Muscle layer of duodenum (tissue), 2 donors: Measurements from ENCODE around the gene ATP2C2.

Experiments
- H3K27ac ChIP-seq: one replicate; pipeline ENCODE4 v1.7.0; 2013; ENCODE audit warnings: mild to moderate bottlenecking, low read length
- H3K27me3 ChIP-seq: one replicate; pipeline ENCODE4 v1.7.0; 2013; ENCODE audit warnings: low read depth, mild to moderate bottlenecking, control low read depth, low read length
- H3K36me3 ChIP-seq, 2 donors: one replicate each; pipeline ENCODE4 v1.7.0; 2013; ENCODE audit warnings: low read length in 2 of 2, control low read depth in 1 of 2, mild to moderate bottlenecking in 1 of 2; ENCODE audit not compliant: insufficient read depth in 2 of 2, control insufficient read depth in 1 of 2
- H3K4me1 ChIP-seq, 2 donors: one replicate each; pipeline ENCODE4 v1.7.0; 2013; ENCODE audit warnings: low read length in 2 of 2, mild to moderate bottlenecking in 2 of 2, control low read depth in 1 of 2, moderate library complexity in 1 of 2; ENCODE audit not compliant: insufficient read depth in 2 of 2, control insufficient read depth in 1 of 2
- H3K4me3 ChIP-seq, 2 donors: one replicate each; pipeline ENCODE4 v1.7.0; 2013; ENCODE audit warnings: low read length in 2 of 2, low read depth in 1 of 2, mild to moderate bottlenecking in 1 of 2
- H3K9me3 ChIP-seq, 2 donors: one replicate each; pipeline ENCODE4 v1.7.0; 2013; ENCODE audit warnings: low read length in 2 of 2, control low read depth in 1 of 2, mild to moderate bottlenecking in 1 of 2; ENCODE audit not compliant: control insufficient read depth in 1 of 2
- donor health status: healthy.

Gene ATP2C2

DNA sequence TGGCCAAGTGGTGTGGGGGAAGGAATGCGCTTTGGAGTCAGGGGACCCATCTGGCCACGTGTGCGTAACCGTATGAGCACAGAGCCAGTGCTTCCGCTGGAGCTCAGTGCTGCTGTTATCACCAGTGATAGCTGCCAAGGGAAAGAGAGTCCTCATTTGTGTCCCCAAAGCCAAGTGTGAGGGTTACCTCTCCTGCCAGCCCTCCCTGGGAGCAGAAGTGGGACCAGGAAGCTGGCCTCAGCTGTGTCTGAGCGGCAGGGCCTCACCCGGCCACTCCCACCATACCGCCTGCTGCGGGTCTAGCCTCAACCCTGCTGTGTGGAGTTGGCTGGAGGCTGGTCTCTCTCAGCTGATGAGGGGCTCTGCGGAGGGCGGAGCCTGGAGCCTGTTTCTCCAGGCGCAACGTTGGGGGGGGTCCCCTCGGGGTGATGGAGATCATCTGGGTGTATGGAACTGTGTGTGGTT, 91.6 kb downstream of the ATP2C2 start:
- Histone ChIP-seq H3K4me3 (no peak overlapping the region), H3K27me3 (no peaks in the 10 kb centered on the region), H3K36me3 (peaks cover 5 to 11% of the 10 kb centered on the region in 2 donors), H3K27ac (no peak overlapping the region), H3K9me3 (no peaks in the 10 kb centered on the region), H3K4me1 (no peaks in the 10 kb centered on the region)

DNA sequence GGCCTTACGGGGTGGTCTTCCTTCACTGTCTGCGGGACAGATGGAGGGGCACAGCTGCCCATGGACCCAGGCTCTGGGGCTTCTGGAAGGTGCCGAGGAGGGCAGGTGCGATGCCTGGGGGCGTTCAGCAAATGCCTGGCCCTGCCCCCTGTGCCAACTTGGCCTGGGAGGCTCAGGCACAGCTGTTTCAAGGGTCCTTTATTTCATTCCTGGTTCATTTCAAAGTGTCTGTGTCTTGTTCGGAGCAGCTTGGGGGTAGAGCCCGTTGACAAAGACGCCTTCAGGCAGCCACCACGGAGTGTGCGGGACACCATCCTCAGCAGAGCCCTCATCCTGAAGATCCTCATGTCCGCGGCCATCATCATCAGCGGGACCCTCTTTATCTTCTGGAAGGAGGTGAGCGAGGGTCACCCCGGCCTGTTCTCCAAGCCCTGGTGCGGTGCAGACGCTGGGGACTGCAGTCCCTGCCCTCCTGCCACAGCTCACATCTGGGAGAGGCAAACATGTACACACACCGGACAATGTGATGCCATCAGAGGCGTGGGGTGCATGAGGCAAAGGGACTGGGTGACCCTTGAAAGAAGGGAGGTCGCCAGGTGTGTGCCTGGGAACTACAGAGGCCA, 92.2 kb downstream of the ATP2C2 start:
- no peaks in the 10 kb centered on the region for H3K27me3 ChIP-seq
- no peak overlapping the region for H3K4me3 ChIP-seq
- H3K36me3 ChIP-seq = peaks cover 5 to 11% of the 10 kb centered on the region in 2 donors
- no peak overlapping the region for H3K27ac ChIP-seq
- no peaks in the 10 kb centered on the region for H3K9me3 ChIP-seq
- no peaks in the 10 kb centered on the region for H3K4me1 ChIP-seq

DNA sequence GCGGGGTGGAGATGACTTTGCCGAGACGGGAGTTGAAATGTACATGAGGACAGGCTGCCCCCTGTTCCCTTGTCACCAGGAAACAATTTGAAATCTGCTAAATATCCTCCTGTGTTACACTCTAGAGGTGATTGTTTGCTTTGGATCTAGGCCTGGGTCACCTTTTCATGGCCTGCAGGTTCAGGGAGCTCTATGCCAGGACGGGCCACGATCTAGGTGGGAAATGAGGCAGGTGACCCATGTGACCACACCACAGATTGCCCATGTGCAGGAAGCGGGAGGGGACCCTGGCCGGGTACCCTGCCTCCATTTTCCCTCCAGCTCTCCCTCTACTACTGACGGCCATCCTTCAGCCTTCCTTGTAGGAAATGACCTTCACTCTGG, 92.7 kb downstream of the ATP2C2 start:
- Histone ChIP-seq H3K27me3 (no peaks in the 10 kb centered on the region), H3K4me3 (no peak overlapping the region), H3K27ac (no peak overlapping the region), H3K36me3 (peaks cover 5 to 11% of the 10 kb centered on the region in 2 donors), H3K4me1 (no peaks in the 10 kb centered on the region), H3K9me3 (no peaks in the 10 kb centered on the region)

DNA sequence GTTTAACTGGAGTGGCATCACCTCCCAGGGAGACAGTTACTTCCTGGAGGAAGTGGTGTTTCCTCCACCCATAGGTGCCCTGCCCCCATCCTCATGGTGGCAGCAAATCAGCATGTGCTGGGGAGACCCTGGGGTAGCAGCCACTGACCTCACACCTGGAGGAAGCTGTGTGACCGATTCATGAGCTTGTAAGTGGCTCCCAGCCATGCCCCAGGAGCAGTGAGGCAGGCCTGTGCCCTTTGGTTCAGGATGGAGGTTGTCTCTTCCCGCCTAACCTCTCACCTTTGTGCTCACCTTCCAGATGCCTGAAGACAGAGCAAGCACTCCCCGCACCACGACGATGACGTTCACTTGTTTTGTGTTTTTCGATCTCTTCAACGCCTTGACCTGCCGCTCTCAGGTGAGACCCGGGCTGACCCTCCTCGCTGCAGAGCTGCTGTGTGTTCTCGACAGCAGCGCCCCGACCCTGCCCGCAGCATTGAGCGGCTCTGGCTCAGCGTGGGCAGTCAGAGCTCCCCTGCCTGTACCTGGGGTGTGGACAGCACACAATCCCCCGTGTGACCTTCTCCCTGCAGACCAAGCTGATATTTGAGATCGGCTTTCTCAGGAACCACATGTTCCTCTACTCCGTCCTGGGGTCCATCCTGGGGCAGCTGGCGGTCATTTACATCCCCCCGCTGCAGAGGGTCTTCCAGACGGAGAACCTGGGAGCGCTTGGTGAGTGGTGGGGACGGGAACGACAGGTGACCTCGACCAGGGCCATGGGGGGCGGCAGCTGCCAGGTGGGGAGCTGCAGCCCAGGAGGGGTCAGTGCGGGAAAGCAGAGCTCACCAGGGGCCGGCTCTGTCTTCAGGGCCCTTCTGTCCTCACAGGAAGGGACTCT, 93.3 kb downstream of the ATP2C2 start:
- no peaks in the 10 kb centered on the region for H3K27me3 ChIP-seq
- no peak overlapping the region for H3K4me3 ChIP-seq
- H3K9me3 ChIP-seq = peaks cover 0 to 1% of the 10 kb centered on the region in 2 donors
- no peak overlapping the region for H3K27ac ChIP-seq
- peaks cover 5 to 12% of the 10 kb centered on the region in 2 donors for H3K36me3 ChIP-seq
- H3K4me1 ChIP-seq = no peaks in the 10 kb centered on the region

DNA sequence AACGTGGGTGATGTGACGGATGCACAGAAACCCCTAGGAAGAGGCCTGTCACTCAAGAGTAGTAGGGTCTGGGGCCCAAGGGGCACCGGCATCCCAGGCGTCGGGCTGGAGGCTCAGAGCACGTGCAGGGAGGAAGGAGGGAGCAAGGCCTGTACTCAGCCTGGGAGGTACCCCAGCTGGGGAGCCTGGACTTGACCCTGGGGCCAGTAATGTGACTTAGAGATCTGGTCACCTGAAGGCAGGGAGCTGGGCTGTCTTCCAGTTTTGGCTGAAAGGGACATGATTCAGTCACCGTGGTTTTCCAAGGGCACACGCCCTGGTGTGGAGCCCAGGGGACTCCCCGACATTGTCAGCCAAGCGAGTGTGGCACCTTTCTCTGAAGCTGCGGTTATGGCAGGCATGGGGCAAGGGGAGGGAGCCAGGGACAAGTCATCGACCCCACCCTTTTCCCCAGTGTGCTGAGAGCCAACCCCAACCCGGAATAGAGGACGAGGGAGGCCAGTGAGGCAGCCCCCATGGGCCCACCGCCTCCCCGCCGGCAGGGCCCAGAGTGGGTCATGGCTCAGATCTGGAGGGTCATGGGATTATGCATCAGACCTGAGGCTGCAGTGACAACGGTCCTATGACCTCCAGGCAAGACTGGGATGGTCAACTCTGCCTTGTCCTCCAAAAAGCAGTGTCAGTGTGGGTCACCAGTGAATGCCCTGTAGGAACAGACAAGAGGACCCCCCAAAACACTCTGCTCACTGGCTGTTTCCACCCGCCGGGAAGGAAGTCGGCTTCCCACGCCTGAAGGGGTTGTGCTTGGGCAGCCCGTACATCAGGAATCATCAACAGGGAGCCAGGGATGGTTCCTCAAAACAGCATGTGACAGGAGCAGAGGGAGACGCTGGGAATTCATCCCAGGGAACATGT, 94.2 kb downstream of the ATP2C2 start:
- H3K27ac ChIP-seq = no peak overlapping the region
- H3K4me3 ChIP-seq = no peak overlapping the region
- H3K36me3 ChIP-seq = peaks cover 11 to 21% of the 10 kb centered on the region in 2 donors
- no peaks in the 10 kb centered on the region for H3K4me1 ChIP-seq
- H3K9me3 ChIP-seq = peaks cover 8% of the 10 kb centered on the region in 2 donors
- H3K27me3 ChIP-seq = no peaks in the 10 kb centered on the region

DNA sequence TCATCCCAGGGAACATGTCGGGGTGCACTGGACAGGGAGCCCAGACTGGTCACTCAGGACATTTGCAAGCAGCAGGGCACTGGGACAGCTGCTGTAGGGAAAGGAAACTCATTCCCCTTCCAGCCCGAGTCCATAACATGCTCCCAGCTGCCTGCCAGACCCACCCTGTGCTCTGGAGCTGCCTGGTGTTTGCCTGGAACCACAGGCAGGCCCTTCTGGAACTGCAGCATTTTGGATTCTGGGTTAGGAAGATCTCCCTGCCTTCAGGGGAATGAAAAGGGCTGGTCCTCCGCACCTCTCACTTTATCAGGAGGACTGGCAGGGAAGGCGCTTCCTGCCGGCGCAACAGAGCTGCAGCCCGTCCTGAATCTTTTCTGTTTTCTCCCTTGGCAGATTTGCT, 94.9 kb downstream of the ATP2C2 start:
- H3K27ac ChIP-seq = no peak overlapping the region
- no peaks in the 10 kb centered on the region for H3K4me1 ChIP-seq
- H3K9me3 ChIP-seq = peaks cover 12 to 13% of the 10 kb centered on the region in 2 donors
- peaks cover 16 to 27% of the 10 kb centered on the region in 2 donors for H3K36me3 ChIP-seq
- H3K4me3 ChIP-seq = no peak overlapping the region
- no peaks in the 10 kb centered on the region for H3K27me3 ChIP-seq

DNA sequence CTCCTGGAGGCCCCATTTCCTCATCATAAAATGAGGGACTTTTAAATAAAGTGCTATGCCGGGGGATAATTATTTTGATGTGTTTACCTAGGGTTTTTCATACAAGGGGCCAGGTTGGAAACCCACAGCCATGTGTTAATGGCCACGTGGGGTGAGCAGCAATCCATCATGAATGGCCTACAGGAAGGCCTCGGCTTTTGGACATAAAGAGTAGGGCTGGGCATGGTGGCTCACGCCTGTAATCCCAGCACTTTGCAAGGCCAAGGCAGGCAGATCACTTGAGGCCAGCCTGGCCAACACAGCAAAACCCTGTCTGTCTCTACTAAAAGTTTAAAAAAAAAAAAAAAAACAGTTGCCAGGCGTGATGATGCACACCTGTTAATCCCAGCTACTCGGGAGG, 95.8 kb downstream of the ATP2C2 start:
- peaks cover 12 to 13% of the 10 kb centered on the region in 2 donors for H3K9me3 ChIP-seq
- H3K4me1 ChIP-seq = no peaks in the 10 kb centered on the region
- H3K36me3 ChIP-seq = peaks cover 16 to 32% of the 10 kb centered on the region in 2 donors
- H3K4me3 ChIP-seq = no peak overlapping the region
- H3K27me3 ChIP-seq = no peaks in the 10 kb centered on the region
- no peak overlapping the region for H3K27ac ChIP-seq

DNA sequence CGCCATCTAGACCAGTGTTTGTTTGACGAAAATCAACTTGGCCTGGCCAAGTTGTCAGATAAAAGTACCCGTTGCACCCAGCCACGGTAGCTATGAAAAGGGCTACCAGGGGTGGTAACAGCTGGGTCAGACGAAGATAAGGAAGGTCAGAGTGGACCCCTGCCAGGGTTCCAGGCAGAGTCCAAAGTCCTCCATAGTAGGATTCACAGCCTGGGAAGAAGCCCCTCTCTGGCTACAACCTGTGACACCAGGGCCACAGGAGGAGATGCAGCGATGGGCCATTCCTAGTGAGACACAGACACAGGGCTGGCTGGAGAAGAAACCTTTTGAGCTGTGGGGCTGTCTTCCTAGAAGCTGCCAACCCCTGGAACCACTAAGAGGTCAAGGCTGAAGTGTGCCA, 96.8 kb downstream of the ATP2C2 start:
- H3K4me3 ChIP-seq = no peak overlapping the region
- H3K27ac ChIP-seq = no peak overlapping the region
- no peaks in the 10 kb centered on the region for H3K27me3 ChIP-seq
- H3K4me1 ChIP-seq = no peaks in the 10 kb centered on the region
- H3K36me3 ChIP-seq = peaks cover 16 to 33% of the 10 kb centered on the region in 2 donors
- peaks cover 12 to 13% of the 10 kb centered on the region in 2 donors for H3K9me3 ChIP-seq

DNA sequence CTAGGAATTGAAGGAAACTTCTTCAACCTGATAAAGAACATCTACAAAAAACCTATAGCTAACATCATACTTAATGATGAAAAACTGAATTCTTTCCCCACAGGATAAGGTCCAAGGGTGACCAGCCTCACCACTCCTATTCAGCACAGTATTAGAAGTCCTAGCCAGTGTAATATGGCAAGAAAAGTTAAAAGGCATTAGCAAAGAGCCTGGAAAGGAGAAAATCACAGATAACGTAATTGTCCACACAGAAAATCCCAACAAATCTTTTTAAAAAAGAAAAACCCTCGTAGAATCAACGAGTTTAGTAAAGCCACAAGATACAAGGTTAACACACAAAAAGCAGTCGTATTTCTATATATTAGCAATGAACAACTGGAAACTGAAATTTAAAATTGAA, 98.4 kb downstream of the ATP2C2 start:
- Histone ChIP-seq H3K9me3 (peaks cover 12 to 13% of the 10 kb centered on the region in 2 donors), H3K4me3 (no peak overlapping the region), H3K27ac (no peak overlapping the region), H3K4me1 (no peaks in the 10 kb centered on the region), H3K36me3 (peaks cover 16 to 28% of the 10 kb centered on the region in 2 donors), H3K27me3 (no peaks in the 10 kb centered on the region)

DNA sequence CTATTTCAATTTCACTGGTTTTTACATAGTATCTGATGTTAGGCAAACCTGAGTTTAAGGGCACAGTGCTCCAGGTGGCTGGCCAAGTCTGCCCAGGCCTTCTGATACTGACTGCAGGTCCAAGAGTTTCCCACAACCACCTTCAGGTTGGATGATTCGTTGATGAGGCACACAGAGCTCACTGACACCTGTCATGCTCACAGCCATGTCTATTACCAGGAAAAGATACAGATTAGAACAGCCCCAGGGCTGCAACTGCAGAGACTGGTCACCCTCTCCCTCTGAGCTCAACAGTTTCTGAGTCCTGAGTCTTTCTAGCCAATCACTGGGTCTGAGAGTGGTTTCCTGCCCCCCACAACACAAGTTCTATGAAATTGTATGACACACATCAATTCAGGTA, 98.9 kb downstream of the ATP2C2 start:
- Histone ChIP-seq H3K4me3 (peak overlapping the region; percentile 0 to 4), H3K36me3 (peaks cover 16 to 25% of the 10 kb centered on the region in 2 donors), H3K9me3 (peaks cover 12 to 13% of the 10 kb centered on the region in 2 donors), H3K27me3 (no peaks in the 10 kb centered on the region), H3K4me1 (no peaks in the 10 kb centered on the region), H3K27ac (no peak overlapping the region)

DNA sequence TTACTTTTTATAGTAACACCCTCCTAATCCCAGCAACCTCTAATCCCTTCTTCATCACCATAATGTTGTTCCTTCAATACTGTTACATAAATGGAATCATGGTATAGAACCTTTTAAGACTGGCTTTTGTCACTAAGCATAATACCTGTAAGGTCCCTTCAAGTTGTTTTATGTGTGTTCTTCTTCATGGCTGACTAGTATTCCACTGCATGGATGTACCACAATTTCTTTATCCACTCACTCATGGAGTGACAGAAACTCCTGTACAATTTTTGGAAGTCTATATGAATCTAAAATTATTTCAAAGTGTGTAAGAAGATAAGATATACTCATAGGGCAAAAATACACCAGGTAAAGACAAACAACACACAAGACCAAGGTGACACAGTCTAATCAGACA, 99.4 kb downstream of the ATP2C2 start:
- Histone ChIP-seq H3K4me3 (peak overlapping the region; percentile 0 to 4), H3K4me1 (no peaks in the 10 kb centered on the region), H3K9me3 (peaks cover 12 to 13% of the 10 kb centered on the region in 2 donors), H3K27me3 (no peaks in the 10 kb centered on the region), H3K27ac (no peak overlapping the region), H3K36me3 (peaks cover 16 to 25% of the 10 kb centered on the region in 2 donors)
